BJ (cell line): ENCODE results near the gene IGFBP3. TPM values are rescaled to one million over a fixed set of nuclear protein-coding genes. Genes with fewer than 3 reads are reported as not detected.

ENCODE experiments used
- CTCF ChIA-PET: fragments of 350-600 bp; formaldehyde crosslinking; extraction: SDS; loops from one replicate; lab custom pipeline; 2021; ENCODE audit warnings: antibody characterized with exemption, inconsistent platforms; lab: Yijun Ruan, JAX
- POLR2A ChIA-PET: fragments of 300-600 bp; sonication (Branson Sonifier 250); formaldehyde crosslinking; extraction: SDS; loops from one replicate; lab custom pipeline; 2021; ENCODE audit warnings: antibody characterized with exemption; lab: Charles Lee
- DNase-seq: peaks from one replicate; pipeline ENCODE4 v3.0.0-alpha.2; 2011; ENCODE audit warnings: low read depth
- H3K27me3 ChIP-seq: 2 replicates; pipeline ENCODE4 v1.6.0; 2011; ENCODE audit warnings: low read length; ENCODE audit not compliant: control insufficient read depth, insufficient read depth
- H3K36me3 ChIP-seq: 2 replicates; pipeline ENCODE4 v1.5.1; 2011; ENCODE audit warnings: low read length; ENCODE audit not compliant: control insufficient read depth, insufficient read depth
- H3K4me3 ChIP-seq: 2 replicates; pipeline ENCODE4 v1.5.1; 2011; ENCODE audit warnings: low read depth, mild to moderate bottlenecking, control low read depth, low read length
- CTCF ChIP-seq: IDR thresholded peaks from 2 replicates; pipeline ENCODE4 v1.5.1; 2011; ENCODE audit warnings: low read depth, mild to moderate bottlenecking, control low read depth, inconsistent platforms, low read length, moderate library complexity; ENCODE audit not compliant: insufficient read depth
- polyA plus RNA-seq: library from polyadenylated mRNA; depleted of rRNA; stranded (reverse); fragments of >200 nt; gene quantifications from 2 replicates; pipeline ENCODE4 v1.2.3, GENCODE V29; 2011

Gene IGFBP3
- polyA plus RNA-seq, 1 experiment = 3,005 TPM

DNA sequence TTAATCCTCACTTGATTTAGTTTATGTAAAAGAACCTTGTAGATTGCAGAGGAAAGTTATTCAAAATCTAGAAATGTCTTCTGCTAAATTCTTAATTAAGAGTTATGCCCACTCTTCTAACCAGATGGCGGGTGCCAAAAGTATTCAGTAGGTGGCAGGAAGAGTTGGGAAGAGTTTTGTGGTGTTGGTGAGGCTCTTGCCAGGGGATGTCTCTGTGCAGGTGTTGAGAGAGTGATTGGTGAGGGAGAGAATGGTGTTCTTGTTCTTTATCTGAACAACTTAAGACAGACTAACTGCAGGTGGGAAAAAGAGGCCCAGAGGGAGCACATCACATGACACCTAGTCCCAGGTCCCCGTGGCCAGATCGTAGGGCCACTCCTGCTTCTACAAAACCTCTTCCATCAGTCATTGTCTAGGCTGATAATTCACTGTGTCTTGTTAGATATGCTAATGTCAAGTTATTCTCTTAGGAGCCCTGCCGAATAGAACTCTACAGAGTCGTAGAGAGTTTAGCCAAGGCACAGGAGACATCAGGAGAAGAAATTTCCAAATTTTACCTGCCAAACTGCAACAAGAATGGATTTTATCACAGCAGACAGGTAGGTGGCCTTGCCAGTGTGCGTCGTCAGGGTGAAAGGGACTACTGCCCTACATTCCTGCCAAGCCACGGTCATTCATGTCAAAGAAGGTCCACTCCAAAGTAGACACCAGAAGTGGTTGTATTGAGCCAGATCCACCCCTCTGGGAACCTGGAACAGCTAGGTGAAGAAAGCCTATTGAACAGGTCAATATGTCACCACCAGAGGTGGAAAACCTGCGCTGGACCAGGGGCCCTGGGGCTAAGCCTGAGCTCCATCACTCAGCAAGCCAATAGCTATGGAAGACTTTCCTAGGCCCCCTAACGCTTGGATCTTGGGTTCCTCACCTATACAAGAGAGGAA, 29.3 kb downstream of the IGFBP3 start:
- CTCF ChIA-PET = interaction anchor here (0.7 to 5.2 kb wide), 19 partner anchors 9 to 1363 kb away, joined by 3 to 46 read pairs (median 5); partner anchors contain the start of gene IGFBP3

DNA sequence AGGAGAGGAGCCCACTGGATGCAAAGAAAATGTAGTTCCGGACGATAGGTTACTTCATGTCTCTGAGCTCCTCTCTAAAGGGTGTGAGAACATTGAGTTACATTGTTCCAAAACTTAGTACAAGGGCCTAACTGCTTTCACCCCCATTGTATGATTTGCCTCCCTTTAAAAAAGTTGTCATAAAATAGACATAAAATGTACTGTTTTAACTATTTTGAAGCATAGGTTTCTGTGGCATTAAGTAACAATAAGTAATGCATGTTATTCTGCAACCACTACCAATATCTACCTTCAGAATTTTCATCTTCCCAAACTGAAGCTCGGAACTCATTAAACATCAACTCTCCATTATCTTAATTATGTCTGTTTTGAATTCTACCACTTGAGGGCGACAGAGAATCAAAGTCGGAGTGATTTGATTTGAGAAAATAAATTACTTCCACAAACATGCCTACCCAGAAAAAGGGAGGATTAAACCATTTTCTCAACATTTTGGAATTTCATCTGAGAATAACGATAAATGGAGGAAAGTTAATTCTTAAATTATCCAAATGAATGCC, 30.1 kb downstream of the IGFBP3 start:
- POLR2A ChIA-PET = no interaction called here
- CTCF ChIA-PET = interaction anchor here (0.6 to 5.2 kb wide), 13 partner anchors 9 to 1363 kb away, joined by 3 to 46 read pairs (median 5); partner anchors contain the start of gene IGFBP3
- peak; percentile 53 for TF ChIP-seq CTCF
- Histone ChIP-seq H3K36me3 (no peaks in the 10 kb centered on the region), H3K4me3 (no peak overlapping the region), H3K27me3 (peaks cover 3% of the 10 kb centered on the region)
- DNase-seq = no peak

More for the DNA sequence above, 29.3 kb downstream of the IGFBP3 start:
- H3K36me3 ChIP-seq = no peaks in the 10 kb centered on the region
- TF ChIP-seq CTCF = no peak
- H3K4me3 ChIP-seq = no peak overlapping the region
- DNase-seq = no peak
- POLR2A ChIA-PET = no interaction called here
- H3K27me3 ChIP-seq = peaks cover 3% of the 10 kb centered on the region

DNA sequence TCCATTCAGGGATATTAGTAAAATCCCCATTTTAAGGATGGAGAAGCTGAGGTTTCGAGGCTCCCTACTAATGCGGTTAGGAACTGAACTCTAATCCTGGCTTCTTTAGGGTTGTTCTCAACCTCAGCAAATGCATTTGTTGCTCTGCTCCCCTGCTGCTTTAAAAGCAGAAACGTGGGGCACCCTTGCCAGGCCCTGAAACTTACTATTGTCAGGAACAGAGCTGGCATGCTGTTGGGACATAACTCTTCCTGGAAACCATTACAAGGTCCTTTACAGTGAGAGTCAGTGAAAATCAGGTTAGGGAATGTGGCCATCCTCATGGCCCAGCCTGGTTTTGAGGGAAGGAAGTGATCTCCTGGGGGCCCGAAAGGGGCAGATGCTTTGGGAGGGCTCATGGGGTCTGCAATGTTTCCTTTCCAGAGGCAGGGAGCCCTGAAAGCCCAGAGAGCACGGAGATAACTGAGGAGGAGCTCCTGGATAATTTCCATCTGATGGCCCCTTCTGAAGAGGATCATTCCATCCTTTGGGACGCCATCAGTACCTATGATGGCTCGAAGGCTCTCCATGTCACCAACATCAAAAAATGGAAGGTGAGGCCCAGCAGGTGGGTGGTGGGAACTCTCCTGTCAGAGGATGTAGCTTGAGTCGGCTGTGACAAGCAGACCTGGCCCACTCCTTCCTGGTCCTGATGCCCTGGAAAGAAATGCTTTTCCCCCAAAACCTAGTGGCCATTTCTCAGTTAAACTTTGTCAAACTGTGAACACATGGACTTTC, 30.8 kb downstream of the IGFBP3 start:
- ChIA-PET CTCF (interaction anchor here (0.6 to 5.2 kb wide), 14 partner anchors 8 to 1364 kb away, joined by 3 to 46 read pairs (median 4); partner anchors contain the start of gene IGFBP3), POLR2A (no interaction called here)
- DNase-seq = no peak
- no peak overlapping the region for H3K4me3 ChIP-seq
- TF ChIP-seq CTCF = no peak
- H3K27me3 ChIP-seq = peaks cover 3% of the 10 kb centered on the region
- no peaks in the 10 kb centered on the region for H3K36me3 ChIP-seq

GRCh38 chr7:45889367-45890067, 31.6 kb downstream of the IGFBP3 start:
- ChIA-PET CTCF (interaction anchor here (1.0 to 5.2 kb wide), 7 partner anchors 9 to 1365 kb away, joined by 3 to 46 read pairs (median 4); partner anchors contain the start of gene IGFBP3), POLR2A (no interaction called here)
- Histone ChIP-seq H3K4me3 (no peak overlapping the region), H3K36me3 (no peaks in the 10 kb centered on the region), H3K27me3 (peaks cover 3% of the 10 kb centered on the region)
- no peak for DNase-seq
- TF ChIP-seq CTCF = no peak
